Colon (tissue), 2 donors: Measurements from ENCODE around the gene MTARC2.

ENCODE experiments used
- FAIRE-seq: peaks from 2 replicates; lab custom pipeline; 2012; peaks lifted over from hg19 to GRCh38; lab: Jason Lieb, UNC
- donor health status: control.
- donor health status: control.

The MTARC2 gene

GRCh38 chr1:220803401-220804201 lies 55.5 kb downstream of the MTARC2 start:
- FAIRE-seq, result no peak

GRCh38 chr1:220804202-220804586 lies 56.1 kb downstream of the MTARC2 start:
- no peak for FAIRE-seq

GRCh38 chr1:220806408-220806807 lies 58.3 kb downstream of the MTARC2 start:
- FAIRE-seq, result no peak

- no peak for FAIRE-seq
These were observed 59.6 kb downstream of the MTARC2 start for GRCh38 chr1:220807726-220808125.

GRCh38 chr1:220808345-220809186 lies 60.4 kb downstream of the MTARC2 start:
- FAIRE-seq, result no peak

GRCh38 chr1:220809187-220809550 lies 61.0 kb downstream of the MTARC2 start:
- FAIRE-seq, result no peak

GRCh38 chr1:220809704-220810103 lies 61.6 kb downstream of the MTARC2 start:
- FAIRE-seq, result no peak

GRCh38 chr1:220810179-220810653 lies 62.1 kb downstream of the MTARC2 start:
- no peak for FAIRE-seq

GRCh38 chr1:220810963-220811362 lies 62.8 kb downstream of the MTARC2 start:
- no peak for FAIRE-seq

GRCh38 chr1:220811695-220812094 lies 63.6 kb downstream of the MTARC2 start:
- FAIRE-seq, result no peak

- no peak for FAIRE-seq
These were observed 64.2 kb downstream of the MTARC2 start for GRCh38 chr1:220812308-220812707.

- FAIRE-seq, result no peak
These were observed 64.9 kb downstream of the MTARC2 start for GRCh38 chr1:220813013-220813412.

GRCh38 chr1:220815409-220815808 lies 67.3 kb downstream of the MTARC2 start:
- FAIRE-seq, result no peak

GRCh38 chr1:220817907-220818306 lies 69.8 kb downstream of the MTARC2 start:
- no peak for FAIRE-seq

GRCh38 chr1:220818421-220819173 lies 70.5 kb downstream of the MTARC2 start:
- no peak for FAIRE-seq

GRCh38 chr1:220819467-220820026 lies 71.4 kb downstream of the MTARC2 start:
- FAIRE-seq, result no peak

GRCh38 chr1:220824031-220824989 lies 76.2 kb downstream of the MTARC2 start:
- no peak for FAIRE-seq

- no peak for FAIRE-seq
These were observed 77.9 kb downstream of the MTARC2 start for GRCh38 chr1:220825819-220826551.

GRCh38 chr1:220826729-220827128 lies 78.6 kb downstream of the MTARC2 start:
- FAIRE-seq, result no peak

- no peak for FAIRE-seq
These were observed 79.5 kb downstream of the MTARC2 start for GRCh38 chr1:220827445-220828178.
